Bronchial epithelial cell (primary cell): ENCODE results near the gene CCDC177. TPM values are rescaled to one million over a fixed set of nuclear protein-coding genes. Genes with fewer than 3 reads are reported as not detected.
A peak's percentile ranks its signal among the peaks of the same experiment; 100 is the strongest.

Experiments
- DNase-seq: peaks from one replicate; pipeline ENCODE4 v3.0.0-alpha.2; 2010; ENCODE audit warnings: low read depth
- FAIRE-seq: peaks from 2 replicates; lab custom pipeline; 2011; peaks lifted over from hg19 to GRCh38; lab: Jason Lieb, UNC
- H3K27me3 ChIP-seq: 2 replicates; pipeline ENCODE4 v1.5.1; 2011; ENCODE audit warnings: low read length; ENCODE audit not compliant: control insufficient read depth, insufficient read depth
- H3K36me3 ChIP-seq: 2 replicates; pipeline ENCODE4 v1.5.1; 2011; ENCODE audit warnings: low read length; ENCODE audit not compliant: control insufficient read depth, insufficient read depth
- H3K4me3 ChIP-seq: 2 replicates; pipeline ENCODE4 v1.5.1; 2011; ENCODE audit warnings: mild to moderate bottlenecking, low read depth, low read length, control low read depth
- total RNA-seq: library from RNA; depleted of rRNA; stranded (reverse); fragments of >200 nt; gene quantifications from 2 replicates; pipeline ENCODE4 v1.2.1, GENCODE V29; 2014
- TF ChIP-seq, protein P1 (sequence below): IDR thresholded peaks from 2 replicates; pipeline ENCODE4 v1.5.1; 2011; ENCODE audit warnings: mild to moderate bottlenecking, moderate library complexity, low read length, control low read depth, inconsistent platforms; ENCODE audit not compliant: insufficient read depth, severe bottlenecking

CCDC177 gene
- not detected in 2 replicates for total RNA-seq

DNA sequence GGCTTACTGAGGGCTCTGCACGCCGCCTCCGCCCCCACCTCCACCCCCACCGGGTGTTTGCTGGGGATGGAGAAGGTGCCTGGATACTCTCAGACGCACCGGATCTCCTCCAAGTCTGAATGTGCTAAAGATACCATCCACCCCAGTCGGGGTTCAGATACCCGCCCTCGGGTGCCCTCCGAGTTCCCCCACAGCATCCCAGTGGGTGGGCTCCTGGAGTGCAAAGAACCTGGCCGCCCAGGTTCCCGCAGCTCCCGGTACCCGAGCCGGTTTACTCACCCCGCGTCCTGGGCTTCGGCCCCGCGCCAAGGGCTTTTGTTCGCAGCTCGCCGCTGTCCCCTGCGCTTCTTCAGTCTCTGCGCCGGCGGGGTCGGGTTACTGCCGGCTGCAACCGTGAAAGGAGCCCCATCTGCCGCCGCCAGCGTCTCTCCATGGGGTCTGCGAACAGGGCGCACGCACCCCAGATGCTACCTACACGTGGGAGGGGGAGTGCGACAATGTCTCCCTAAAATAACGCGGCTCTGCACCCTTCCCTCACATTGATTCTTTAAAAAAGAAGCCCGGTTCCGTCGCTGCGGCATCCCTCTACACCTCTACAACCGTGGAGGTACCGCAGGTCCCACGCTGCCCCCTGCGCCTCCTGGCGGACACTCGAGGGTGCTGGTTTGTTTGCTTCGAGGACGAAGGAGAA, at the start of gene CCDC177:
Gene CCDC177 (minus strand): TSS at position 609 of the 691 bp plus-strand sequence. CDS start 1,249 bp downstream, outside the sequence.
- DNase-seq (peak; percentile 51), FAIRE-seq (no peak)

DNA sequence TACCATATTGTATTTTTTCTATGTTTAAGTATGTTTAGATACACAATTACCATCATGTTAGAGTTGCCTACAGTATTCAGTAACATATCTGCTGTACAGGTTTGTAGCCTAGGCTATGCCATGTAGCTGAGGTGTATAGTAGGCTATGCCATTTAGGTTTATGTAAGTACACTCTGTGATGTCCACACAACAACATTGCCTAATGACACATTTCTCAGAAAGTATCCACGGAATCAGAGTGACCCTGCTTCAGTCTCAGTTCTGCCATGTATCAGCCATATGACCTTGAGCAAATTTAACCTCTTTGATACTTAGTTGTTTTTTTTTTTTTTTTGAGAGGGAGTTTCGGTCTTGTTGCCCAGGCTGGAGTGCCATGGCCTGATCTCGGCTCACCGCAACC, 49.5 kb upstream of the CCDC177 start:
- Histone ChIP-seq H3K4me3 (no peak overlapping the region), H3K27me3 (no peaks in the 10 kb centered on the region), H3K36me3 (no peaks in the 10 kb centered on the region)
- DNase-seq = no peak
- FAIRE-seq = no peak
- TF ChIP-seq, protein P1, sequence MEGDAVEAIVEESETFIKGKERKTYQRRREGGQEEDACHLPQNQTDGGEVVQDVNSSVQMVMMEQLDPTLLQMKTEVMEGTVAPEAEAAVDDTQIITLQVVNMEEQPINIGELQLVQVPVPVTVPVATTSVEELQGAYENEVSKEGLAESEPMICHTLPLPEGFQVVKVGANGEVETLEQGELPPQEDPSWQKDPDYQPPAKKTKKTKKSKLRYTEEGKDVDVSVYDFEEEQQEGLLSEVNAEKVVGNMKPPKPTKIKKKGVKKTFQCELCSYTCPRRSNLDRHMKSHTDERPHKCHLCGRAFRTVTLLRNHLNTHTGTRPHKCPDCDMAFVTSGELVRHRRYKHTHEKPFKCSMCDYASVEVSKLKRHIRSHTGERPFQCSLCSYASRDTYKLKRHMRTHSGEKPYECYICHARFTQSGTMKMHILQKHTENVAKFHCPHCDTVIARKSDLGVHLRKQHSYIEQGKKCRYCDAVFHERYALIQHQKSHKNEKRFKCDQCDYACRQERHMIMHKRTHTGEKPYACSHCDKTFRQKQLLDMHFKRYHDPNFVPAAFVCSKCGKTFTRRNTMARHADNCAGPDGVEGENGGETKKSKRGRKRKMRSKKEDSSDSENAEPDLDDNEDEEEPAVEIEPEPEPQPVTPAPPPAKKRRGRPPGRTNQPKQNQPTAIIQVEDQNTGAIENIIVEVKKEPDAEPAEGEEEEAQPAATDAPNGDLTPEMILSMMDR = no peak

More for the DNA sequence above, at the start of gene CCDC177:
- TF ChIP-seq, protein P1 = peak; percentile 77
- Histone ChIP-seq H3K4me3 (no peak within 1 kb of the TSS), H3K36me3 (no peaks in the 10 kb centered on the region), H3K27me3 (peaks cover 40% of the 10 kb centered on the region)

DNA sequence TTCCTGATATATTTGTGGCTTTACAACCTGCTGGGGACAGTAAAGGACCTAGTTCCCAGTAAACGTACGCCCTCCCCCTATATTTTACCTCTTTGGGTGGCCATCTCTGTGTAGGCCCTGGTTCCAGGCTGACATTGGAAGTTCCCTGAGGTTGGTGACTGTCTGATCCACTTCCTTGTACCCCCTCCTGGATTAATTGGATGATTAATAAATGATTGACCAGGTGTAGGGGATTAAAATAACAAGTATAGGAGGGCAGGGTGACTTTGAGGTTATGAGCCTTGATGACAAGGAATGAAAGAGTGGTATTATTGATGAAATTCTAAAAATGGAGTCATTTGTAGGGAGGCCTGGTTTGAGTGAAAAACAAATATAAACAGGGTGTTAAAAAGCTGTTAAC, 46.3 kb upstream of the CCDC177 start:
- no peak overlapping the region for H3K4me3 ChIP-seq
- DNase-seq = no peak
- no peak for FAIRE-seq
- TF ChIP-seq, protein P1 = no peak
- H3K36me3 ChIP-seq = peaks cover 1% of the 10 kb centered on the region
- H3K27me3 ChIP-seq = no peaks in the 10 kb centered on the region

DNA sequence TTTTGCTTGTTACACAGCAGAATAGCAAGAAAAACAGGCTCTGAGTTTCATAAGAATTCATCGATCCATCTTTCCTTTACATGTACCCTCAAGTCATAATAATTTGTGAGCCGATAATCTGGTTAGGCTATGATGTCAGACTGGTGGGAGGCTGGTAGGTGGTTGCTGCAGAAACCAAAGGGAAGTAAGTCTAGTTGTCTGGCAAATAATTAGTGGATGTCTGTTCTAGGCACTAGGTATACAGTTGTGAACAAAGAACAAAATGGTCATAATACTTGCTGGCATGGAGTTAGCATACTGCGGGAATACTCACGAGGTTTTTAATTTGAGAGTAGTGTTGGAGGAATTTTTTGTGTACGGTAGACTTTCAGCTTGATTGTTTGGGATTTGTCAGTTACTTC, 45.5 kb upstream of the CCDC177 start:
- Histone ChIP-seq H3K4me3 (no peak overlapping the region), H3K27me3 (no peaks in the 10 kb centered on the region), H3K36me3 (peaks cover 4% of the 10 kb centered on the region)
- DNase-seq (peak; percentile 33), FAIRE-seq (no peak)
- TF ChIP-seq, protein P1 = no peak

DNA sequence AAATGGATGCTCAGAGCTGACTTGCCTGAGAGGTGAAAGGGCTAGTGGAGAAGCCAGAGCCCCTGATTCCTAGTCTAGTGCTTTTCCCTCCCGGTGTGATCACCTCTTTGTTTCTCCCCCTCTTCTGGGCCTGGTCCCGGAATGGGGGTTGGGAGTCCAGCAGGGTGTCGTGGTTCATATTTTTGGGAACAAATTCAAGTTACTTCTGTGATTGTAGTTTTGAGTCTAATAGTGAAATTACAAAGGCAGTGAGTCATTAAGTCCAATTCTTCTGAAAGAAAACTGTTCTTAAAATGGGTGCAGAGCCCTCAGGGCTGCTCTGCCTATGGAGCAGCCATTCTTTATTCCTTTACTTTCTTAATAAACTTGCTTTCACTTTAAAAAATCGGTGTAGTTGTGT, 44.3 kb upstream of the CCDC177 start:
- DNase-seq = no peak
- H3K4me3 ChIP-seq = no peak overlapping the region

More for the DNA sequence above, 44.3 kb upstream of the CCDC177 start:
- H3K27me3 ChIP-seq = no peaks in the 10 kb centered on the region
- TF ChIP-seq, protein P1 = no peak
- FAIRE-seq = no peak
- H3K36me3 ChIP-seq = peaks cover 4% of the 10 kb centered on the region
